Epithelial cell of esophagus (primary cell): ENCODE measurements around the gene SVIP.

Experiments used
- DNase-seq: peaks from one replicate; pipeline ENCODE4 v3.0.0; 2010; ENCODE audit warnings: low read depth
- H3K4me3 ChIP-seq: 2 replicates; pipeline ENCODE4 v1.5.1; 2011; ENCODE audit warnings: mild to moderate bottlenecking, low read length, control low read depth
- CTCF ChIP-seq: IDR thresholded peaks from 2 replicates; pipeline ENCODE4 v1.5.1; 2011; ENCODE audit warnings: low read depth, mild to moderate bottlenecking, low read length, control low read depth, inconsistent platforms; ENCODE audit not compliant: insufficient read depth; ENCODE audit errors: missing control alignments

The SVIP gene

GRCh38 chr11:22780952-22781593 is 48.5 kb downstream of the SVIP start:
- H3K4me3 ChIP-seq: no peak overlapping the region
- no peak for DNase-seq
- no peak for TF ChIP-seq CTCF

- TF ChIP-seq CTCF: no peak
Measured at GRCh38 chr11:22779850-22780249, 49.8 kb downstream of the SVIP start.

GRCh38 chr11:22778642-22779041 is 51.0 kb downstream of the SVIP start:
- H3K4me3 ChIP-seq: no peak overlapping the region
- DNase-seq: peak; percentile 21
- TF ChIP-seq CTCF: no peak

More at GRCh38 chr11:22779850-22780249, 49.8 kb downstream of the SVIP start:
- no peak overlapping the region for H3K4me3 ChIP-seq
- no peak for DNase-seq

GRCh38 chr11:22775248-22775647 is 54.4 kb downstream of the SVIP start:
- DNase-seq: no peak
- H3K4me3 ChIP-seq: no peak overlapping the region
- no peak for TF ChIP-seq CTCF

GRCh38 chr11:22774716-22775115 is 54.9 kb downstream of the SVIP start:
- no peak for DNase-seq
- H3K4me3 ChIP-seq: no peak overlapping the region
- TF ChIP-seq CTCF: no peak

GRCh38 chr11:22769081-22769480 is 60.5 kb downstream of the SVIP start:
- peak; percentile 74 for DNase-seq
- no peak for TF ChIP-seq CTCF
- H3K4me3 ChIP-seq: no peak overlapping the region
